HepG2 (cell line): ENCODE results near the gene IPO13. TPM values are rescaled to one million over a fixed set of nuclear protein-coding genes. Genes with fewer than 3 reads are reported as not detected.

Source experiments
- ATAC-seq: fragments of 200-7000 bp; cut with Tn5 transposase; 3 replicates; pipeline ENCODE4 v1.9.1; 2020; ENCODE audit warnings: mild to moderate bottlenecking, moderate library complexity
- BruUV-seq: library from RNA; stranded (reverse); fragments of 400-500 nt; replicated peaks from 2 replicates; lab custom pipeline; 2021; lab: Mats Ljungman, UMichigan
- CTCF ChIA-PET: fragments of 300-600 bp; formaldehyde crosslinking; extraction: SDS; loops from one replicate; lab custom pipeline; 2021; ENCODE audit warnings: low total read pairs, inconsistent platforms, low intra/inter-chr PET ratio; lab: Yijun Ruan, JAX
- POLR2A ChIA-PET: fragments of 350-600 bp; sonication (Branson Sonifier 250); formaldehyde crosslinking; loops from one replicate; lab custom pipeline; 2020; ENCODE audit warnings: antibody characterized with exemption, inconsistent platforms; lab: Yijun Ruan, JAX
- DNase-seq: peaks from one replicate; pipeline ENCODE4 v3.0.0-alpha.2; 2015; ENCODE audit warnings: low spot score
- FAIRE-seq: peaks from 3 replicates; lab custom pipeline; 2011; peaks lifted over from hg19 to GRCh38; lab: Jason Lieb, UNC
- H2AFZ ChIP-seq: one replicate; pipeline ENCODE4 v1.6.1; 2011; ENCODE audit warnings: low read length, inconsistent platforms
- H3K27ac ChIP-seq: fragments of 300-600 bp; 3 replicates; pipeline ENCODE4 v1.8.0; 2011; ENCODE audit warnings: mixed run types, mild to moderate bottlenecking, mixed read lengths, low read length, inconsistent platforms; ENCODE audit not compliant: insufficient read depth; ENCODE audit errors: extremely low read length
- H3K27me3 ChIP-seq, 2 experiments: fragments of 200-600 bp in 1 of 2; 2 replicates in 1 of 2; 3 replicates in 1 of 2; pipeline versions ENCODE4 v1.6.0 to v1.8.0; 2011; ENCODE audit warnings: low read length in 2 of 2, mild to moderate bottlenecking in 2 of 2, moderate library complexity in 2 of 2, inconsistent platforms in 1 of 2; ENCODE audit not compliant: insufficient read depth in 2 of 2, control insufficient read depth in 1 of 2
- H3K36me3 ChIP-seq, 2 experiments: fragments of 200-600 bp in 1 of 2; replicated peaks in 1 of 2; 2 replicates in 1 of 2; 3 replicates in 1 of 2; pipeline versions ENCODE4 v1.5.1 to v1.8.0; 2011; ENCODE audit warnings: low read length in 2 of 2, inconsistent platforms in 1 of 2; ENCODE audit not compliant: insufficient read depth in 2 of 2, control insufficient read depth in 1 of 2
- H3K4me1 ChIP-seq: 2 replicates; pipeline ENCODE4 v1.5.1; 2012; ENCODE audit warnings: low read length, inconsistent platforms; ENCODE audit not compliant: insufficient read depth
- H3K4me2 ChIP-seq: 2 replicates; pipeline ENCODE4 v1.6.0; 2011; ENCODE audit warnings: low read depth, low read length, inconsistent platforms
- H3K4me3 ChIP-seq, 3 experiments: fragments of 200-600 bp in 1 of 3; sonication (generic), shearing (Covaris generic) in 1 of 3; replicated peaks in 1 of 3; 2 replicates each; pipeline ENCODE4 v1.5.1; 2011 to 2016; ENCODE audit warnings: low read length in 3 of 3, inconsistent platforms in 2 of 3, low read depth in 2 of 3, mild to moderate bottlenecking in 2 of 3, control low read depth in 1 of 3, mixed read lengths in 1 of 3; ENCODE audit not compliant: insufficient read depth in 1 of 3
- H3K79me2 ChIP-seq: one replicate; pipeline ENCODE4 v1.6.1; 2011; ENCODE audit warnings: low read length, inconsistent platforms; ENCODE audit not compliant: insufficient read depth
- H3K9ac ChIP-seq: 2 replicates; pipeline ENCODE4 v1.6.0; 2011; ENCODE audit warnings: mild to moderate bottlenecking, low read depth, low read length, inconsistent platforms; ENCODE audit not compliant: insufficient read depth
- H3K9me3 ChIP-seq: 2 replicates; pipeline ENCODE4 v1.5.1; 2012; ENCODE audit warnings: mild to moderate bottlenecking, low read length
- H4K20me1 ChIP-seq: 2 replicates; pipeline ENCODE4 v1.6.0; 2011; ENCODE audit warnings: inconsistent platforms, mild to moderate bottlenecking, low read length, moderate library complexity; ENCODE audit not compliant: insufficient read depth
- BORCS8-MEF2B ChIP-seq: sonication (generic); formaldehyde crosslinking; IDR thresholded peaks from 2 replicates; pipeline ENCODE4 v1.8.0; 2022; ENCODE audit warnings: mild to moderate bottlenecking, missing genetic modification reagents
- CEBPG ChIP-seq: IDR thresholded peaks from 2 replicates; pipeline ENCODE4 v1.6.1; 2016
- CERS6 ChIP-seq: sonication (generic); formaldehyde crosslinking; IDR thresholded peaks from 2 replicates; pipeline ENCODE4 v1.5.0; 2020; ENCODE audit warnings: missing genetic modification reagents
- EED ChIP-seq: sonication (generic); formaldehyde crosslinking; IDR thresholded peaks from 2 replicates; pipeline ENCODE4 v1.5.0; 2020; ENCODE audit warnings: mild to moderate bottlenecking, missing genetic modification reagents
- KLF12 ChIP-seq: sonication (generic); formaldehyde crosslinking; IDR thresholded peaks from 2 replicates; pipeline ENCODE4 v1.4.0; 2020; ENCODE audit warnings: missing genetic modification reagents, borderline replicate concordance
- MIER3 ChIP-seq: IDR thresholded peaks from 2 replicates; pipeline ENCODE4 v1.6.1; 2016; ENCODE audit warnings: missing compliant biosample characterization, borderline replicate concordance
- PCBP1 ChIP-seq: fragments of 200-400 bp; formaldehyde crosslinking; IDR thresholded peaks from 2 replicates; pipeline ENCODE4 v1.6.1; 2017; ENCODE audit warnings: mild to moderate bottlenecking, low read depth, low read length, borderline replicate concordance
- SMAD9 ChIP-seq: sonication (generic); formaldehyde crosslinking; IDR thresholded peaks from 2 replicates; pipeline ENCODE4 v1.5.1; 2020; ENCODE audit warnings: mild to moderate bottlenecking, missing genetic modification reagents
- ZNF687 ChIP-seq: sonication (generic); formaldehyde crosslinking; IDR thresholded peaks from 2 replicates; pipeline ENCODE4 v1.5.1; 2020; ENCODE audit warnings: mild to moderate bottlenecking, missing genetic modification reagents, moderate library complexity
- WGBS: methylation state at CpG from one replicate; pipeline ENCODE4 v1.1.6; 2017; ENCODE audit warnings: low lambda C conversion rate; 5-methylcytosine and 5-hydroxymethylcytosine counted together
- in situ Hi-C: cut with HindIII; loops from 2 replicates; pipeline ENCODE4 v1.10.0; 2017; ENCODE audit warnings: low pct_unique_long_range_greater_than_20kb; ENCODE audit not compliant: extremely low pct_ligation_motif_present
- intact Hi-C: fragments of 100-400 bp; cut with micrococcal nuclease; formaldehyde crosslinking; loops from one replicate; pipeline ENCODE4 v1.10.0; 2022; ENCODE audit not compliant: unreplicated experiment
- polyA plus RNA-seq, 8 experiments: library from polyadenylated mRNA; depleted of rRNA in 3 of 8; stranded (reverse) in 7 of 8; unstranded in 1 of 8; fragments of >200 nt; fragmentation: Illumina TruSeq in 4 of 8; extraction: Trizol in 4 of 8; gene quantifications; 2 replicates each; pipeline versions ENCODE4 v1.2.1 to v1.2.3, GENCODE V29; 2011 to 2016; ENCODE audit warnings: low read depth in 4 of 8, missing spikeins in 1 of 8, mixed read lengths in 1 of 8; ENCODE audit not compliant: insufficient read depth in 1 of 8
- total RNA-seq, 5 experiments: library from RNA; depleted of rRNA; stranded (reverse); fragments of >200 nt; fragmentation: Illumina TruSeq; extraction: Trizol; gene quantifications; 2 replicates each; pipeline ENCODE4 v1.2.3, GENCODE V29; 2016; ENCODE audit warnings: low read depth in 1 of 5
- TF ChIP-seq, protein P1 (sequence below): sonication (generic); formaldehyde crosslinking; IDR thresholded peaks from 2 replicates; pipeline ENCODE4 v1.4.0; 2020; ENCODE audit warnings: low read depth, missing genetic modification reagents
- TF ChIP-seq, protein P2 (sequence below): sonication (generic); formaldehyde crosslinking; IDR thresholded peaks from 2 replicates; pipeline ENCODE4 v1.4.0; 2020; ENCODE audit warnings: missing genetic modification reagents; ENCODE audit errors: not compliant biosample characterization

IPO13 gene
- total and polyA plus RNA-seq, 2 of the 13 experiments (the other 11 are each of a cell fraction or from before 2014, with no cell fraction given): 12.9 to 15.6 TPM

GRCh38 chr1:43970911-43971310 lies 24.2 kb downstream of the IPO13 start:
- peaks cover 19% of the 10 kb centered on the region for H3K79me2 ChIP-seq
- peak overlapping the region; percentile 75 for H3K4me2 ChIP-seq
- no peaks in the 10 kb centered on the region for H3K9me3 ChIP-seq
- H4K20me1 ChIP-seq: no peaks in the 10 kb centered on the region
- intact Hi-C loops (no loop called here), in situ Hi-C loops (no loop called here)
- FAIRE-seq (no peak), DNase-seq (no peak), ATAC-seq (no peak)
- H3K27ac ChIP-seq: no peak overlapping the region
- no TSS peak for BruUV-seq
- peak overlapping the region; percentile 76 for H3K9ac ChIP-seq
- H2AFZ ChIP-seq: no peak overlapping the region
- TF ChIP-seq KLF12 (CRISPR knock-in tag): no peak
- TF ChIP-seq BORCS8-MEF2B (CRISPR knock-in tag): no peak
- TF ChIP-seq, protein P1, sequence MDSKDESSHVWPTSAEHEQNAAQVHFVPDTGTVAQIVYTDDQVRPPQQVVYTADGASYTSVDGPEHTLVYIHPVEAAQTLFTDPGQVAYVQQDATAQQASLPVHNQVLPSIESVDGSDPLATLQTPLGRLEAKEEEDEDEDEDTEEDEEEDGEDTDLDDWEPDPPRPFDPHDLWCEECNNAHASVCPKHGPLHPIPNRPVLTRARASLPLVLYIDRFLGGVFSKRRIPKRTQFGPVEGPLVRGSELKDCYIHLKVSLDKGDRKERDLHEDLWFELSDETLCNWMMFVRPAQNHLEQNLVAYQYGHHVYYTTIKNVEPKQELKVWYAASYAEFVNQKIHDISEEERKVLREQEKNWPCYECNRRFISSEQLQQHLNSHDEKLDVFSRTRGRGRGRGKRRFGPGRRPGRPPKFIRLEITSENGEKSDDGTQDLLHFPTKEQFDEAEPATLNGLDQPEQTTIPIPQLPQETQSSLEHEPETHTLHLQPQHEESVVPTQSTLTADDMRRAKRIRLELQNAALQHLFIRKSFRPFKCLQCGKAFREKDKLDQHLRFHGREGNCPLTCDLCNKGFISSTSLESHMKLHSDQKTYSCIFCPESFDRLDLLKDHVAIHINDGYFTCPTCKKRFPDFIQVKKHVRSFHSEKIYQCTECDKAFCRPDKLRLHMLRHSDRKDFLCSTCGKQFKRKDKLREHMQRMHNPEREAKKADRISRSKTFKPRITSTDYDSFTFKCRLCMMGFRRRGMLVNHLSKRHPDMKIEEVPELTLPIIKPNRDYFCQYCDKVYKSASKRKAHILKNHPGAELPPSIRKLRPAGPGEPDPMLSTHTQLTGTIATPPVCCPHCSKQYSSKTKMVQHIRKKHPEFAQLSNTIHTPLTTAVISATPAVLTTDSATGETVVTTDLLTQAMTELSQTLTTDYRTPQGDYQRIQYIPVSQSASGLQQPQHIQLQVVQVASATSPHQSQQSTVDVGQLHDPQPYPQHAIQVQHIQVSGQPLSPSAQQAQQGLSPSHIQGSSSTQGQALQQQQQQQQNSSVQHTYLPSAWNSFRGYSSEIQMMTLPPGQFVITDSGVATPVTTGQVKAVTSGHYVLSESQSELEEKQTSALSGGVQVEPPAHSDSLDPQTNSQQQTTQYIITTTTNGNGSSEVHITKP: no peak
- no peak for TF ChIP-seq MIER3 (CRISPR knock-in tag)
- TF ChIP-seq, protein P2, sequence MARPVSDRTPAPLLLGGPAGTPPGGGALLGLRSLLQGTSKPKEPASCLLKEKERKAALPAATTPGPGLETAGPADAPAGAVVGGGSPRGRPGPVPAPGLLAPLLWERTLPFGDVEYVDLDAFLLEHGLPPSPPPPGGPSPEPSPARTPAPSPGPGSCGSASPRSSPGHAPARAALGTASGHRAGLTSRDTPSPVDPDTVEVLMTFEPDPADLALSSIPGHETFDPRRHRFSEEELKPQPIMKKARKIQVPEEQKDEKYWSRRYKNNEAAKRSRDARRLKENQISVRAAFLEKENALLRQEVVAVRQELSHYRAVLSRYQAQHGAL (CRISPR knock-in tag): no peak
- TF ChIP-seq ZNF687 (CRISPR knock-in tag): no peak
- no peak for TF ChIP-seq EED
- no peak for TF ChIP-seq PCBP1
- no peak for TF ChIP-seq CERS6
- TF ChIP-seq CEBPG: no peak
- TF ChIP-seq SMAD9: no peak
- peaks cover 0 to 1% of the 10 kb centered on the region in 2 experiments; a peak in 1 of 5 replicates for H3K36me3 ChIP-seq
- H3K27me3 ChIP-seq: no peaks in the 10 kb centered on the region
- peak overlapping the region; percentile 80 to 94 (median 91) for H3K4me3 ChIP-seq
- CTCF ChIA-PET: no interaction called here
- POLR2A ChIA-PET: interaction anchor here (1.4 to 1.9 kb wide), 5 partner anchors 7 to 34 kb away, joined by 3 to 10 read pairs (median 7); partner anchors contain the start of genes B4GALT2 and IPO13
- H3K4me1 ChIP-seq: peaks cover 26% of the 10 kb centered on the region
- WGBS: 57% methylated on average over 9 of the region's 9 CpGs
